ENCODE measurements around the gene ZNF184.
A peak's percentile ranks its signal among the peaks of the same experiment; 100 is the strongest.
"Not testable (repeated sequence)": the region's sequence is repeated elsewhere in the genome, so short reads cannot be mapped to it uniquely, and the experiment has no call there.

ZNF184 gene

GRCh38 chr6:27478706-27479318 is 5.9 kb upstream of the ZNF184 start:
- DNase-seq = peak; percentile 79

GRCh38 chr6:27478141-27478705 is 5.3 kb upstream of the ZNF184 start:
- no peak for DNase-seq

GRCh38 chr6:27477318-27478013 is 4.6 kb upstream of the ZNF184 start:
- no peak for DNase-seq

DNA sequence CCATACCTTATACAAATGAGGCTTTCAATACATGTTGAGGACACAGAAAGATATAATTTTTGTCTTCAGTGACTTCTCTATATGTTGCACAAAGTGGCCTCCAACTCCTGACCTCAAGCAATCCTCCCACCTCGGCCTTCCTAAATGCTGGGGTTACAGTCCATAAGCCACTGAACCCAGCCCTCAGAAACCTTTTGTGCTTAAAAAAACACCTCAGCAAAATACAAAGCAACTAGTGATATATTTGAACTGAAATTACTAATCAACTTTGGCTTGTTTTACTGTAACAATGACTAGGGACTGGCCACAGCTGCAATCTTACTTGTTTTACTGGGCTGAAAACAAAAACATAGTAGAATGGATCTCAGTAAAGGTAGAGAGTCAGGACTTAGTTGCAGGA is 3.2 kb upstream of the ZNF184 start:
- no peak for DNase-seq

DNA sequence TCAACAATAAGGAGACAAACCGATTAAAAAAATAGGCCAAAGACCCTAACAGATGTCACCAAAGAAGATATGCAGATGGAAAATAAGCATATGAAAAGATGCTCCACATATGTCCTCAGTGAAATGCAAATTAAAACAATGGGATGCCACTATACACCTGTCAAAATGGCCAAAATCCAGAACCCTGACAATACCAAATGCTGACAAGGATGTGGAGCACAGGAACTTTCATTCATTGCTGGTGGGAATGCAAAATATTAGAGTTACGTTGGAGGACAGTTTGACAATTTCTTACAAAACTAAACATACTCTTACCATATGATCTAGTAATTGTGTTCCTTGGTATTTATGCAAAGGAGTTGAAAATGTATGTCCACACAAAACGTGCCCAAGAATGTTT is 1.8 kb upstream of the ZNF184 start:
- no peak for DNase-seq

GRCh38 chr6:27474172-27474465 is 1.2 kb upstream of the ZNF184 start:
- DNase-seq = no peak

DNA sequence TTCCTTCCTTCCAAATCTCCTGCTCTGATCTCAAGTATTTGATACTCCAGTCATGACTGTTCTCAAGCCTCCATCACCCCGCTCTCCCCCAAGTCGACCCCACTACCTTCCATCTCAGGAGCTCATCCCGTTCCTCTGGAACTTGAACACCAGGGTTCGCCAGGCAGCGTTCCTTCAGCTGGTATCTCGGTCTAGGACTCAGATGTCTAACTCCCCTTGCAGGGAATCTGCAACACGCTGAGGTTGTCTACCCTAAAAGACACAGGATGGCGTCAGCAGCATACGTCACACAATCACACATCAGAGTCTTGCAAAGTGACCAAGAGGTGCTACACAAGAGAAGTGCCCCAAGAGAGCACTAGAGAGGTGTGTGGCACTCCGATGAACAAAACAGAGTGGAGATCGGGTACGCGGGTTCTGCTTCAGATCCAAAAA is 706 bp downstream of the ZNF184 start:
- peak; percentile 18 for DNase-seq

GRCh38 chr6:27471365-27472115 is 1.4 kb downstream of the ZNF184 start:
- no peak for DNase-seq

DNA sequence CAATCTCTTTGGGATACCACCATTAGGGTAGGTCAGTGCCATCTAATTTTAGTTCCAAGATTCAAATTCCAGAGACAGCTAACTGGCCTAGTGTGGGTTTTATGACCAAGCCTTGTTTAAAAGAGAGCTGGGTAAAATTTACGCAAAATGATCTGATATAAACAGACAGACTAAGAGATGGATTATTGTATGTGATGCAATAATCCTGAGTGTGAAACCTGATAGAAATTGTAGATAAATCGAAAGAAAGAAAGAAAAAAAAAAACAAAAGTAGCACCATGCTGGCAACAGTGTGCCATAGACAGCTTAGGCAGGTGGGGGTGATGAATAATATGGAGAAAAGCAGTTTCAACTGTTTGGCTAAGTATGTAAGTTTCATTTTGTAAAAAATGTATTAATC is 2.9 kb downstream of the ZNF184 start:
- DNase-seq = no peak

GRCh38 chr6:27468334-27468733 is 4.6 kb downstream of the ZNF184 start:
- DNase-seq = no peak

DNA sequence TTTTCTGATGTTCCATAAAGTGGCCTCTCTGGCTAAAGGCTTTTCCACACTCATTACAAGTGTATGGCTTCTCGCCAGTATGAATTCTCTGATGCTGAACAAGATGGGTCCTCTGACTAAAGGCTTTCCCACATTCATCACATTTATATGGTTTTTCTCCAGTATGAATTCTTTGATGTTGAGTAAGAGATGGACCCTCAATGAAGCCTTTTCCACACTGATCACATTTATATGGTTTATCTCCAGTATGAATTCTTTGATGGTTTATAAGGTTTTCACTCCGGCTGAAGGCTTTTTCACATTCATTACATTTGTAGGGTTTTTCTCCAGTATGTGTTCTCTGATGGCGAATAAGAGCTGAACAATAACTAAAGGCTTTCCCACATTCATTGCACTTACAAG is 20.4 kb downstream of the ZNF184 start:
- DNase-seq = no peak

- DNase-seq = no peak
Measured at GRCh38 chr6:27451660-27452390, 21.1 kb downstream of the ZNF184 start.

GRCh38 chr6:27448456-27448855 is 24.4 kb downstream of the ZNF184 start:
- no peak for DNase-seq

DNA sequence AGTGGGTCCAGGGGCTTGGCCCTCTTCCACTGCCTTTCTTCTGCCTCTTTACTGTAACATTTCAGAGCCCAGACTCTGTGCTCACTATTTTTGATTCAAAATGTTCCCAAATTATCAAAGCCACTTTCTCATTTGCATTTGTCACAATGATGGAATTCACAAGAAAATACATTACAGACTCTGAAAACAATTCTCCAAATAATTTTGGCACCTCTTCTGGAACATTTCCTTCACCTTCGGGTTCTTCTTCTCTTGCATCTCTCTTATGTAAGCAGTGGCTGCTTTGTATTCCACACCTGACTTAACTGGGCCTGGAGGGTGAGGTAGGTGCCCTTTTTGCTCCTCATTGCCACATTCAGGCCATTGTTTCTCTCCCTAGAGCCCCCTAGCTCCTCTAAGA is 30.0 kb downstream of the ZNF184 start:
- DNase-seq = no peak

DNA sequence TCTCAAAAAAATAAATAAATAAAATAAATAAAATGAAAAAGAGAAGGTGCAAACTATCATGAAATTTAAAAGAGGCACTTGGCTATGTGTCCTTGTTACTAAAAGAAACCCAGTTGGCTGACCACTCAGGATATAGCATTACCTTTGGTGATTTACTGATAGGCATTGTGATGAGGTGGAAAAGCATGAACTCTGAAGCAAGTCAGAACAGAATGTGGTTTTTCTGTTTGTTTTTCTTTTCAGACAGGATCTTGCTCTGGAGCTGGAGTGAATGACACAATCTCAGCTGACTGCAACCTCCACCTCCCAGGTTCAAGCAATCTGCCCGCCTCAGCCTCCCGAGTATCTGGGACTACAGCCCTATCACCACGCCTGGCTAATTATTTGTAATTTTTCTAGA is 31.9 kb downstream of the ZNF184 start:
- no peak for DNase-seq

DNA sequence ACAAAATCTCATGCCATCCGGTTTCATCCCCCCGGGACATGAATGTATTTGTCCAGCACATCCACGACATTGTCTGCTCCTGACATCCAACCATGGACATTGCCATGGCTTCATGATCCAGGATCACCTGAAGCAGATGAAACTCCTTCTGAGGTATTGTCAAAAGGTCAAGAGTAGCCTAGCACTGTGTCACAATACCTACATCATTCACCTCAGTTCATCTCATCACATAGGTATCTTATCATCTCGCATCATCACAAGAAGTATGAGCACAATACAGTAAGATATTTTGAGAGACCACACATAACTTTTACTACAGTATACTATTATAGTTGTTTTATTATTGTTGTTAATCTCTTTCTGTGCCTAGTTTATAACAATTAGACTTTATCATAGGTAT is 33.5 kb downstream of the ZNF184 start:
- DNase-seq = no peak

- no peak for DNase-seq
Measured at GRCh38 chr6:27433714-27434113, 39.2 kb downstream of the ZNF184 start.

DNA sequence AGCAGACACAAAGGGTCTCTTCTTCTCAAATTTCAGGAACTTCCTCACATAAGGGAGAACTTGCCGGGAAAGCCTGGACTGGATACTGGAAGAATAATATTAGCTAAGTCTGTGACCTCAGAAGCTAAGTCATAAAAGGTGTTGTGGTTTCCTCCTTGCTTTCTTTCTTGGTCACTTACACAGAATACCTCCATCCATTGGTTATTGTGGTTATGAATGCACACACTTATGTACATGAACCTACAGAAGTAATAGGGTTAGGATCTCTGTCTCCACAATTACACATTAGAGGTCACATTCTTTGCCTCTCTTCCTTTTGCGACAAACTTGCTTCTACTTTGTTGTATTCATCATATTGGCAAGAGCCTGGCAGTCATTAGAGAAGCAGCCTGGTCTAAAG is 43.9 kb downstream of the ZNF184 start:
- DNase-seq = no peak

DNA sequence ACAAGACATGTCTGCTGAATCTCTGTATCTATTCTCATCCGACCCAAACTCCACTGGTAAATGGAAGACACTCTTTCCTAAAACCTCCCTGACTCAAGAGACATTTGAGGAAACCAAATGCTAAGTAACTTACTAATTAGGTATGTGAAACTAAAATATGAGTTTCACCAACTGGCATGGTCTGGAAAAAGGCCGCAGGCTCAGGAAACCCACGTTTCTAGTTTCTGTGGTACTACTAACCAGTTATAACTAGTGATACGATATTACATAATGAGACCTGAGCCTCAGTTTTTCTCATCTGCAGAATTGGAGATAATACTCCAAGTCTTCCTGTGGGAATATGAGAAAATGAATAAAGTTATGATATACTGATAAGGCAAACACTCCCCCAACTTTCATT is 44.4 kb downstream of the ZNF184 start:
- DNase-seq = no peak

GRCh38 chr6:27426045-27426620 is 46.8 kb downstream of the ZNF184 start:
- no peak for DNase-seq

GRCh38 chr6:27424851-27425250 is 48.1 kb downstream of the ZNF184 start:
- DNase-seq = not testable (repeated sequence)

GRCh38 chr6:27422651-27423332 is 50.1 kb downstream of the ZNF184 start:
- no peak for DNase-seq

All from NCI-H1694 (cell line).